GM18907 (cell line): ENCODE measurements around the gene IKZF1.
A peak's percentile ranks its signal among the peaks of the same experiment; 100 is the strongest.

ENCODE experiments used
- ATAC-seq: cut with Tn5 transposase; IDR thresholded peaks from one replicate; pipeline ENCODE4 v1.9.1; 2021; ENCODE audit warnings: mild to moderate bottlenecking, moderate library complexity; ENCODE audit not compliant: unreplicated experiment

Gene IKZF1

DNA sequence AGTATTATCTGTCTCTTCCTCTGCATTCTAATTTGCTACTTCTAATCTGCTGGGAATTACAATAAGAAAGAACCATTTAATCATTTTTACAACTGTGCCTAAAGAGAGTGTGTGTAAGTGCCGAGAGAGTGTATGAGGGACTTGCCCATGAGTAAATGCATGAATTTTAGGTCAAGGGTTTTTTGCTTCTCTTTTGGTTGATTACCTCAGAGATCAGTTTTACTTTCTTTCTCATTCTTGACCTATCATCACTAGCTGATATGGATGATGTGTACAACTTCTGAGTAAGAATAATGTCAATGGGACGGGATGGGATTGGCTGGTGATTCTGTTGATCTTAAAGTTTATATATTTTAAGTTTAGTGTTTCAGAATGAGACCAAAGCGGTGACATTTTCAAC lies 47.8 kb downstream of the IKZF1 start:
- peak; percentile 85 for ATAC-seq

DNA sequence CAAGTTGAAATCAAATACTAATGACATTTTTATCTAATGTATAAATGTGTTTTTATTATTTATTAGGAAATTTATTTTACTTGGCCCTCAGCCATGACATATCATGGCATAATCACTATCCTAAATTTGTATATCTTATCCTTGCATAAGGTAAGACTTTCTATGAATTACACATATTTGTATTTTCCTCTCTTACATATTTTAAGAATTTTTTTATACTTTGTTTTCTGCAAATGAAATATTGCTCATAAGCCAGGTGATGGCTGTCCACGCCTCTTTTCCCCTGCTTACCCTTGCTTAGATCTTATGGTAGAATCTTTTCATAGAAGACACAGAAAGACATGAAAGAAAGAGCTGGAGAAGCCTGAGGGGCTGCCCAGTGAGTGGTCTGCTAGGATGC lies 48.2 kb downstream of the IKZF1 start:
- no peak for ATAC-seq

DNA sequence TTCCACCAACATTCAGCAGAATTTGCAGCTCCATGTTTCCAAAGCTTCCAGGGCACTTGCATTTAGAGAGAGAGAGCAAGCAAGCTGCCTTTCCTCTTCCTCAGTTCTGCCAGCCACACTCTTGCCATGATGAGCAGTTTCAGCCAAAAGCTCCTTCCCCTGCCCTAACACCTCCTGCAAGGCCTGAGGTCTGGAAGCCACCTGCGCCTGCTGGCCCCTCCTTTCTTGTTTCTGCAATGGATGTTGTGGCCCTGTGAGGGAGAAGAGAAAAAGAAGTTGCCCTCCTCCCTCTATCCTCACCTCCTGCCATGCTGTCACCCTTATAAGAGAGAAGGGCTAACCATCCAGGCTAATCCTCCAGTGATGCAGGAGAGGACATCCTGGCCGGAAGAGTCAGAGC lies 48.7 kb downstream of the IKZF1 start:
- no peak for ATAC-seq

DNA sequence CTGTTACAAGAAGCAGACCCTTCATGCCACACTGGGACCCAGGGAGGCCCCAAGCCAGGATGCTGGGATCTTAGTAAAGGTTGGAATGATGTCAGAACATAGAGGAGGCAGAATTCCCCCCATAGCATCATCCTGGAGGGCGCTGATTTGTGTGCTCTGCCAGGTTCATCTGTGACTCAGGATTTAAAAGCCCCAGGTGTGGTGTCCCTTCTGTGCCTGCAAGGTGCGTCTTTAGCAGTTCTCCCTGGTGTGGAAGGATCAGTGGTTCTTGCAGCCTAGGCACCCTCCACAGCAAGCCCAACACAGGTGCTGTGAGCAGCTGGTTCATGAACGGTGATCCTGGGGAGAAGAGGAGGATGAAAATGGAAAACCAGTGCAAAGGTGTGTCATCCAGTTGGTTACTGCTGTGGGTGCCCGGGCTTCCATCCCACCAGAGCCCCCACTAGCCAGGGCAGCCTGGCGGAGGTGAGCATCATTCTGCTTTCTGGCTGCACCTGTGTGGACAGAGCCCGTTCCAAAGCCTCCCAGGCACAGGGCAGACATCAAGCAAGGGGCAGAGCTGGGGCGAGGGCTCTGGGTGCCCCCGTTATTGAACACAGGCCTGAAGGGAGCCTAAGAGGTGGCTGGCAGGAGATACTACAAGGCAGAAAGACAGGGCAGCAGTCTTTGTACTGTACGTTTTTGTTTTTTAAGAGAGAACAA lies 49.5 kb downstream of the IKZF1 start:
- ATAC-seq: no peak

DNA sequence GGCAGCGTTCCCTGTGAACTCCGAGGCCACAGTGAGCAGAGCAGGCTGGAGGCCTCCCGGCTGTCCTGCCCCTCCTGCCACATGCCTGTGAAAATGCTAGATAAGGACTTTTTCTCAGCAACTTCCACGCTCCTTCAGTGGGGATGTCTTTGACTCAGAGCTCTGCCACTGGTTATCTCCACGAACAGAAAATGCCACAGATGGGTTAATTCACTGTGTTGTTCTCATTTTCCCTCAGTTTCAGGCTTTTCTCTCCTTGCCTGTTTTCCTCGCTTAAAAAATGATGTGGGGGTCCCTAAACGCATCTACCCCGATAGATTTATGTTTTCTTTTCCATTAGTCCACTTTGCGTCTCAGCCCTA lies 51.3 kb downstream of the IKZF1 start:
- no peak for ATAC-seq

DNA sequence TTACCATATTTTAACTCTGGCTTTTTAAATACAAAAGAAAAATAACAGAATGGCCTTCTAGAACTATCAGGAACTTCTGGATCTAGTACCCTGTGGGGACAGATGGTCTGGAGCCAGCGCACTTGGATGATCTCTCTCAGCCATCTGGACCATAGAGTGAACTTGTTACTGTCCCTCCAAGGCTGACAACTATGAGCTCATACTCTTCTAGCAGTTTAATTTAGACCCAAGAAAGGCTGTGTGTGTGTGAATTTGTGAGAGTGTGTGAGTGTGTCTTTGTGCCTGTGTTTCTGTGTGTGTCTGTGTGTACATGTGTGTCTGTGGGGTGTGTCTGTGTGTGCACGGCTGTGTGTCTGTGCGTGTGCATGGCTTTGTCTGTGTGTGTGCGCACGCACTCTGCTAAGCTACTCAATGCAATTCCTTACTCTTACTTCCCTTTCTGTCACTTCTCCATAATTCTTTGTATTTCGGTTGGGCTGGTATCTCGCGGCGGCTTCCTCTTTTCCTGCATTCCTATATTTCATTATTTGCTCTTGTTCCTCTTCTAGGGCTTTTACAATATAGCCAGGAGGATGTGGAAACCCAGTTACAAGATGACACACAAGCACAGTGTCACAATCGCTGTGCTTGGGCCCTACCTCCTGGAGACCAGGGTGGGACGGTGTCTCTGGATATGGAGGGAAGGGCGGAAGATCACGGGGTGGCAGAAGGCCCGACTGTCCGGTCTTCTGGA lies 51.9 kb downstream of the IKZF1 start:
- no peak for ATAC-seq

DNA sequence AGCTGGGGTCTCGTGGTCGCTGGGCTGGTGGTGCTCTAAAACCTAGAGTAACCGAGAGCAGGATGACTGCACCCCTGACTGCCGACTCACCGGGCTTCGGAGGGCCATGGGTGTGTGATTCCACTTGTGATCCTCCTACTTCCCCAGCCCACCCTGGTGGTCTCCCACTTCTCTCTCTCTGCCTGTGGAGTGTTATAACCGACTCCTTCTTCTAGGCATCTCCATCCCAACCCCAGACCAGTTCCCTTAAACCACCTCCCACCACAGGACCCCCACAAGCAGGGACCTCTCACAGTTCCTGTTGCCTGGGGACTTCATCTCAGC lies 52.4 kb downstream of the IKZF1 start:
- no peak for ATAC-seq

DNA sequence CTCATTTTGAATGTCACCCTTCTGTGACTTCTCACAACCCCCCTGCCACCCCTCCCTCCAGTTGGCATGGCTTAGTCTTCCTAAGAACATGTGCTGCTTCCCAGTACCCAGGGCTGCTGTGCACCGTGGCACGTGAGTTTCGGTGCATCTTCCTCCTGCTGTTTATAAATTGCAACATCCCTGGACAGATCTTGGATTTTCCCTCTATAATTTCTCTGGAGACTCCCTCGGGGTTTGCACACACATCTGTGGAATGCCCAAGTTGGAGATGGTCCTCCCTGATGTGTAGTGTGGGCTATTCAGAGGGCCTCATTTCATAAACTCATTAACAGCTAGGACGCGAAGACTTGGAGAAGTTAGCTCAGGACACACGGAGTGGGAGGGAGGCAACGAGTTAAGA lies 52.9 kb downstream of the IKZF1 start:
- no peak for ATAC-seq

DNA sequence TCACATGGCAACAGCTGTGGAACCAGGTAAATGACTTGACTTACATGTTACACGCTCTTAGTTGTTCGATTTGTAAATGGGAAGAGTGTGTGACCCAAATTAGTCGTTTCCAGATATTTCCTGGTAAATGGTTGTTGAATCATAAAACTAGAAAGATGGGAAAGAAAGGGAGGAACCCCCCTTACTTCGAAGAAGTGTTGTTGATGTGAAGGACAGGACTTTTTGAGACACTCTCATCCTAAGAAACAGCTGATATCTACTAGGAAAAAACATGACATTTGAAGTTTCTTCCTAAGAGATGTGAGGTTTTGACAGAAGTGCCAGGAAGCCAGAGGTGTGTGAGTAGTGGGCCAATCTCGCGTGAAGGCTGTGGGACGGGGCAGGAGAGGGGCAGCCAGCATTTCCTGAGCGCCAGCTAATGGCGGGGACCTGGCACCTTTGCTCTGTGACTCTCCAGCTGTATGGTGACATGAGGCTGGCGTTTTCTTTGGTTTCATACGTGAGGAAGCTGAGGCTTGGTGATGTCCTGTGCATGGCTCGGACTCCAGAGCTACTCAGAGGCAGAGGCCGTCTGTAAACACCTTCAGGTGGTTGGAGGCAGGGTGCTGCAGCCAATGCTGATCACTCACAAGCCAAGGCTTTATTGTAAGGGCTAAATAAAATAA lies 53.7 kb downstream of the IKZF1 start:
- no peak for ATAC-seq

DNA sequence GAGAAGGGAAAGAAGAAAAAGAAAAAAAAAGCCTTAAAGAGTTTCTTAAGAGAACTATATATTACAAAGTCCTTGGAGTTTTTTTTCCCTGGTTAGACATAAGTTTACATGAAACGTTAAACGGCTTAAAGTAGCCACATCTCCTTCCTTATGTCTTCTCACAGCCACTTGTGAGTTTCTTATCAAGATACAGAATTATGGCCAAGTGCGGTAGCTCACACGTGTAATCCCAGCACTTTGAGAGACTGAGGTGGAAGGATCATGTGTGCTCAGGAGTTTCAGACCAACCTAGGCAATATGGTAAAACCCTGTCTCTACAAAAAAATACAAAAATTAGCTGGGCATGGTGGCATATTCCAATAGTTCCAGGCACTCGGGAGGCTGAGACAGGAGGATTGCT lies 54.3 kb downstream of the IKZF1 start:
- ATAC-seq: no peak

DNA sequence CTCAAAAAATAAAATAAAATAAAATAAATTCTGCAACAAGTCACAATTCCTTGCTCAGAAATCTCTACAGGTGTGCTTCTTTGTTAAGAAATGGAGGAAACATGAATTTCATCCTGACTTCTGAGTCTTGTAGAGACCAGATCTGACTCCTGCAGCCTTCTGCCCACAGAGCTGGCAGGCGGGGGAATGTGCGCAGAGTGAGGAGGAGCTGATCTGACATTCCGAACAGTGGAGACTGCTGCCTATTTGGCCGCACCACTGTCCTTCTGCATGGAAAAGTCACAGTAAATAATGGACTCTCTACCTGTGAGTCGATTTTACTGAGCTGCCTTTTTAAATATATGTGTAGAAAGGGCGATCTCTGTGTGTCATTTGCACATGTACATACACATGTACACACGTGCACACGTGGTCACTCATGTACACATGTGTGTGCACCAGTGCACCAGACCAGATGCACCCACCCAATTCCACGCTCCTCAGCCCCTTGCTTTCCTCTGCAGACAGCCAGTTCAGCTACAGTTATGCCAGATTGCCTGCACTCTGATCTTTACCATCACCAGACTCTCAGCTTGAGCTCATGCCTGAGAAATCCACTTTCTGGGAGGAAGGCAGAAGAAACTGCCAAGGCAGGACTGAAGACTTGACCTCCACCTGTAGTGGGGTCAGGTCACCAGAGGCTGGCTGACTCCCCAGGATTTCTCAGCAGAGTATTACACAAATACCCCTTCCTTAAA lies 54.9 kb downstream of the IKZF1 start:
- no peak for ATAC-seq

DNA sequence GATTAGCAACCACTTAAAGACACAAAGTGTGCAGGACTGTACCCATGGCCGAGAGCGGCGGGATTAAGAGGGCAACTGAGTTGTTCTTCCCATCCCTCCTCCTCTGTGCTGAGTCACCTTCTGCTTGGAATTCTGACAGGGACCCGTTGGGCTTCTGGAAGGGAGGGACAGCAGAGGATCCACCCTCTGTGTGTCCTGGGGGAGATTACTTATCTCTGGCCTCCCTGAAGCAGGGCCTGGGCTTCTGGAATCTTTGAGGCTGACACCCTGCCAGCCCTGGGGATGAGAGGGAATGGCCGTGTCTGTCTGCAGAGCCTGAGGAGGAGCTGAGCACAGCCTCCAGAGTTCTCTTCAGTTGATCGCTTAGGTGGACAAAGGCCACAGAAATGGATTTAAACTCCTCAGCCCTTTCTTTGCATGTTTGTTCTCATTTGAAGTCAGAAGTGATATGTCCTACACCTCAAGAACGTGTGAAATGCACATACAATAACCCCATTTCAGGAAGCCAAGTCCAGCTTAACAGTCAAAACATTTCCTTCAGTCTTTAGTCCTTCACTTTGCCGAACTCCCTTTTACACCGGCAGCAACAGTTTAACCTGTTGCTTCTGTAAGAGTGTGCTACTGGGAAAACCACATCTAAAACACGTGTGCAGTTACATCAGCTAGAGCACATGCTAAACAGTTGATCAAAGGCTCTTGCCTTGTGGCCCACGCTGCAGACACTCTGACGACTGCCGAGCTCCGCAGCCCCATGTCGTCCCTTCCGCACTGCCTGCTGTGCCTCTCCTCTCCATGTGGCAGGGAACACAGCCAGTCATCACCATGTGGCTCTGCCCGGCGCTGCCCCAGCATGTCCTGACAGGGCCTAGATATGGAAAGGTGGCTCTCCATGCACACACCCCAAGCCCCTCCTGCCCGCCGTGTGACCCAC lies 55.7 kb downstream of the IKZF1 start:
- no peak for ATAC-seq

DNA sequence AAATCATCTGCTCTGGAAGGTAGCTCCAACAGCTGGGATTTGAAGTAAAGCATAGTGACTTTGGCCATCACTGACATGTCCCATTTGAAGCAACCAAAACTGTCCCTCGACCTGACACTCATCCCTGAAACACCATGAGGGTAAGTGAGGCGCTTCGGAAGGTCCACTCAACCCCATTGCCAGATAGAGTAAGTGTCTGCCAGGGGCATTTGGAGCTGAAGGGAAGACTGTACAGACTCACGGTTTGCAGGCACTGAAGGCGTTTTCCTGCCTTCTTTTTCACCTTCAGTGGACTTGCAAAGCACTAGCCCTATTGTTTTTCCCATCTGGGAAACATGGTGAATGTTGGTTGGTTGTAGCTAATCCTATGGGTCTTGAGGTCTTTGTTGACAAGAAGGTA lies 57.6 kb downstream of the IKZF1 start:
- ATAC-seq: no peak

DNA sequence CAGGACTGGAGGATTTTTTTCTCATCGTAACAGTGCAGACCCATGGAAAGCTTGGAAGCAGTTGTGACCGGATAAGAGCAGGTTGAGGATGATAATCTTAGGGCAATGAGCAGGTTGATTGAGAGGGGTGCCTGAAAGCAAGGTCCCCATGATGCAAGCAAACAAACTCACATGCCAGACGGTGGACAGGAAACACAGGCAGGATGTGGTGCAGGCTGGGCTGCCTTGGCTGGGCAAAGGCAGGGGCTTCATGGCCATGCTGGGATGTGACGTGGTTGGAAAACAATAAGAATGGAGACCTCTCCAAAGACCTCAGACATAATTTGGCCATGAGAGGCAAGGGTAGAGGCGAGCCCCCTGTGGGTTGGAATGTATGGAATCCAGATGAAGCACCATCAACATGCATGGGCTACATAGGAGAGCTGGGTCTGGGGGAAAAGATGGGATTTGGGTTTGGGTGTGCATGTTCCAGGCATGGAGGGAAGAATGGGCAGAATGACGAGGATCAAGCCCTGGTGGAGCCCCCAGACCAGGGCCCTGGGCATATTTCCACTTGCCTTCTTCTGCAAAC lies 58.3 kb downstream of the IKZF1 start:
- no peak for ATAC-seq

DNA sequence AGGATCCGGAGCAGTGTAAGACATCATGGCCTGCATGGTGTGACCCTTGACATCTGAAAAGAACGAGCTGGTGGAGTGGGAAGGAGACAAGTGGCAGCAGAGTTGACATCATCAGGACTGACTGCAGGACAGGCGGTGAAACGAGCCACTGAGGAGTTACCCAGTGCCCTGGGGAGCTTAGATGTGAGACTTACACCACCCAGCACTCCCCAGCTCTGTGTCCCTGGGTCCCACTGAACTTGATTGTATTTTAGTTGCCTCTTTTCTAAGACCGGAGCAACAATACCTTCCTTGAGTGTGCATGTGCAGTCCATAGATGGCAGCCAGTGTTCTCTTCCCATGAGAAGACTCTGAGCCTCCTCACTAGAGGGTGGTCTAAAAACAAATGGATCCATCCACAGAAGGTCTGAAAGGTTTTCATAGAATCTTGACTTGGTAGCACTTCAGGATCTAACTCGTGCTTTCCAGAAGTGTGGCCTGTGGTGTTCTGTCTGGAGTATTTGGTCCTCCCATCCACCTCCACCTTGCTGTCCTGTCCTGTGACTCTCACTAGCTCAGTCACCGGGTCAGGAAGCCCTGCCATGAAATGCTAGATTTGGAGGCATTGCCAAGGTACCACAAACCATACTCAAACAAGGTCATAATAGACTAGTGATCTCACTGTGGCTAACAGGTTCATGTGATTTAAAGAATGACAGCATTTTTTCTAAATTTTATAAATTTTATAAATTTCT lies 59.0 kb downstream of the IKZF1 start:
- ATAC-seq: no peak

DNA sequence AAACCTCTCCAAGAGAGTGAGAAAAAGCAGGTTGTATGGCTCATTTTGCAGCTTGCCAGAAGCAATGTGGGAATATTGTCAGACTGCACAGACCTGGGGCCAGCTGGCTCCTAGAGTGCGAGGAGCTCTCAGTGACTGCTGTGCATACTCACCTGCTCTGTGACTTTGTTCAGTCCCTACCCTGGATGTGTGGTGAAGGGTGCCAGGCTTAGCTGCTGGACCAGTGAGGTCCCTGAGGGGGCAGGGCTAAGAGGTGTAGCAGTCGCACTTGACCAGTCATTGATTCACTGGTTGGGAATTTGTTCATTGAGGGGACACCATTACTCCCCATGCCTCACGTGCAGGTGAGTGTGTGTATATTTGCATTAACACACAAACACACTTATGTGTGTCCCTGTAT lies 60.1 kb downstream of the IKZF1 start:
- no peak for ATAC-seq

DNA sequence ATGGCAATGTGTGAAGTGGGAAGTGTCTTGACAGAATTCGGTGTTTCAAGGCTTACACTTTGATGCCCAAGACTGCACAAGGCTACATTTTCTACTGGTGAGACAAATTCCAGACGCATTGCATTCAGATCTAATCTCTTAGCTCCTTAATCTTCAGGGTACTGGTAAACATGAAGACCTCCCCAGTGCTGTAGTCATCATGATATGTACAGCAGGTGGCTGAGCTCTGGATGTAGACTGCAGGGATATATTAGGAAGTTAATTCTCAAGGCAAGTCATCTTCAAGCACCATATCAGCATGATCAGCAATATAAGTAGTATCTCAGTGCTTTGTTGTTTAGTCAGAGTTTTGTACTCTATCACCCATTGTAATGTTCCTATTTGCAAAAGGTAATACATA lies 61.8 kb downstream of the IKZF1 start:
- ATAC-seq: no peak

DNA sequence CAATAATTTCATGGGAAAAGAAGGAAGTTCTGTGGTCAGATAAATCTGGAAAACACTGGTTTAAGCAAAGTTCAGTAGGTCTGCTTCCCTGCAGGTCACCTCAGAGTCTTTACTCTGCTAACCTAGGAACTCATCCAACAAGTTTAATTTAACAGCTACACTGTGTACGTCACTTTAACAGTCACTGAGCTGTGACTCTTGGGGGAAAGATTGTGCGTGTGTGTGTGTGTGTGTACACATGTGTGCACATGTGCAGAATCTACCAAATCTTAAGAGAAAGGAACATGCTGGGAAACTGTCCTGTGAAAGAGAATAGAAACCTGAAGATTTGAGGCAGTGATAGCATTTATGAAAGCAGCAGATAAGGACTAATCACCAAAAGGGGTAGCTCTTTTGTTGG lies 62.6 kb downstream of the IKZF1 start:
- no peak for ATAC-seq

DNA sequence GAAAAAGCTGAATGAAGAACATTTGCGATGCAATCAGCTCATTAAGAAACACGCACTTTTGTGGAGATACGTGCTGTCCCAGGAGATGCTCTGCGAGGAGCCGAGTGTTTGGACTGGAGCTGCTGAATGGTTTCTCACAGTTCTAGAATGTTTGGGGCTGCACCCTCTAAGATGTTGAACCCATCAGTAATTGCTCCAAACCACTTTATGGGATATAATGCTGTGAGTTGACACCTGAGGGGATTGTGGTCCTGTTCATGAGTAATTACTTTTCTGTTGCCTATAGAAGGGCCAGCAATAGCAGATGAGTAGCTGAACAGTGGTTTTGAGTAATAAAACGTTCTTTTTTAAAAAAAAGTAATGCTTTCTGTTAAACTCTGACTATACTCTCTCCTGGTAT lies 63.1 kb downstream of the IKZF1 start:
- no peak for ATAC-seq

DNA sequence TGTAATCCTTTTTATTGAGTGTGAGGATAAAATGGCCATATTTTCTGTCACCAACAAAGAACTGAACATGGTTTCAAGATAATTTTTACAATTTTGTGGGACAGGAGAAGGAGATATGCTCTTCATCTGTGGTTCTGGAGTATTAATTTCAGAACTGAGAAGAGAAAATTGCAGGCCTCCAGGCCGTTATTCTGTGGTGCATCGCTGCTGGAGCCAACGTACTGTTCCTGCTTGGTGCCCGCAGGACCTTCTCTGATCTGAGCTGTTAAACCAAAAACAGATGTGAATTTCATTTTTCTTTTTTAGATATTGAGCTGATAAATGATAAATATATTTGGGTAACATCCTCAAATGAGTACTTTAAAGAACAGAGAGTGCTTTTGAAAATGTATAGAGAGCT lies 63.9 kb downstream of the IKZF1 start:
- ATAC-seq: no peak
